OCI-LY3 (cell line): ENCODE data around the gene UGT2A3.
A peak's percentile ranks its signal among the peaks of the same experiment; 100 is the strongest.

Experiments used
- H2AFZ ChIP-seq: fragments of 200-600, 300-600 bp; shearing (Covaris generic); 2 replicates; pipeline ENCODE4 v1.6.0; 2014; ENCODE audit warnings: antibody characterized with exemption, low read depth, low read length
- H3K27ac ChIP-seq: fragments of 200-600, 300-600 bp; sonication (generic); 2 replicates; pipeline ENCODE4 v1.5.1; 2014; ENCODE audit warnings: mild to moderate bottlenecking, low read length, moderate library complexity, mixed read lengths
- H3K27me3 ChIP-seq: fragments of 200-600, 300-600 bp; sonication (generic); 2 replicates; pipeline ENCODE4 v1.6.1; 2014; ENCODE audit warnings: low read depth, low read length, mixed read lengths
- H3K36me3 ChIP-seq: fragments of 200-600, 300-600 bp; sonication (generic); replicated peaks from 2 replicates; pipeline ENCODE3; 2014; ENCODE audit warnings: low read depth, low read length, mixed read lengths
- H3K4me1 ChIP-seq: fragments of 300-600, 200-600 bp; sonication (generic); 2 replicates; pipeline ENCODE4 v1.6.1; 2014; ENCODE audit warnings: low read length, mixed read lengths
- H3K4me2 ChIP-seq: fragments of 200-600, 300-600 bp; sonication (generic); 2 replicates; pipeline ENCODE4 v1.6.1; 2014; ENCODE audit warnings: low read length, mixed read lengths
- H3K4me3 ChIP-seq: fragments of 300-600, 200-600 bp; sonication (generic); 2 replicates; pipeline ENCODE4 v1.5.1; 2014; ENCODE audit warnings: antibody characterized with exemption, mild to moderate bottlenecking, low read length, moderate library complexity
- H3K79me2 ChIP-seq: fragments of 300-600, 200-600 bp; shearing (Covaris generic); 2 replicates; pipeline ENCODE4 v1.6.1; 2014; ENCODE audit warnings: mild to moderate bottlenecking, low read length, mixed read lengths
- H3K9ac ChIP-seq: fragments of 300-600, 200-600 bp; shearing (Covaris generic); 2 replicates; pipeline ENCODE4 v1.6.0; 2014; ENCODE audit warnings: mild to moderate bottlenecking, low read length, moderate library complexity
- H3K9me3 ChIP-seq: fragments of 200-600, 300-600 bp; shearing (Covaris generic); 2 replicates; pipeline ENCODE4 v1.6.1; 2014; ENCODE audit warnings: low read length, mixed read lengths; ENCODE audit not compliant: insufficient read depth
- H4K20me1 ChIP-seq: fragments of 200-600, 300-600 bp; sonication (generic); 2 replicates; pipeline ENCODE4 v1.6.1; 2016; ENCODE audit warnings: low read length, mixed read lengths; ENCODE audit not compliant: insufficient read depth
- CTCF ChIP-seq: fragments of 200-600, 300-600 bp; sonication (generic); IDR thresholded peaks from 2 replicates; pipeline ENCODE4 v1.5.1; 2014; ENCODE audit warnings: antibody characterized with exemption, low read length, low read depth
- EZH2phosphoT487 ChIP-seq: fragments of 200-600 bp; shearing (Covaris generic); IDR thresholded peaks from 2 replicates; pipeline ENCODE4 v1.6.1; 2018; ENCODE audit warnings: antibody characterized with exemption, mixed run types, low read depth

UGT2A3 gene

GRCh38 chr4:68907245-68907644, 44.4 kb downstream of the UGT2A3 start:
- H3K4me3 ChIP-seq, result no peak overlapping the region
- TF ChIP-seq CTCF, result no peak
- no peak for TF ChIP-seq EZH2phosphoT487
- H3K9me3 ChIP-seq, result no peaks in the 10 kb centered on the region
- no peak overlapping the region for H3K27ac ChIP-seq
- no peak overlapping the region for H3K4me2 ChIP-seq
- H2AFZ ChIP-seq, result no peak overlapping the region
- H3K79me2 ChIP-seq, result no peaks in the 10 kb centered on the region
- H3K27me3 ChIP-seq, result no peaks in the 10 kb centered on the region
- no peak overlapping the region for H3K9ac ChIP-seq
- no peaks in the 10 kb centered on the region for H3K36me3 ChIP-seq
- no peaks in the 10 kb centered on the region for H4K20me1 ChIP-seq
- peaks cover 4% of the 10 kb centered on the region; the same call in 1 of the 2 replicates for H3K4me1 ChIP-seq

GRCh38 chr4:68906780-68907137, 44.8 kb downstream of the UGT2A3 start:
- TF ChIP-seq CTCF, result no peak
- TF ChIP-seq EZH2phosphoT487, result no peak
- Histone ChIP-seq H4K20me1 (no peaks in the 10 kb centered on the region), H3K27ac (no peak overlapping the region), H3K9me3 (no peaks in the 10 kb centered on the region), H2AFZ (no peak overlapping the region), H3K79me2 (no peaks in the 10 kb centered on the region), H3K4me2 (no peak overlapping the region), H3K36me3 (no peaks in the 10 kb centered on the region), H3K4me1 (peaks cover 4% of the 10 kb centered on the region; the same call in 1 of the 2 replicates), H3K27me3 (no peaks in the 10 kb centered on the region), H3K9ac (no peak overlapping the region), H3K4me3 (no peak overlapping the region)

- peak overlapping the region; percentile 64 for H2AFZ ChIP-seq
- no peak overlapping the region for H3K27ac ChIP-seq
- H3K27me3 ChIP-seq, result no peaks in the 10 kb centered on the region
- H3K4me1 ChIP-seq, result peaks cover 4% of the 10 kb centered on the region; the same call in 1 of the 2 replicates
- no peaks in the 10 kb centered on the region for H4K20me1 ChIP-seq
- no peaks in the 10 kb centered on the region for H3K36me3 ChIP-seq
- H3K4me2 ChIP-seq, result peak overlapping the region; percentile 74
- H3K4me3 ChIP-seq, result peak overlapping the region; percentile 29; the same call in 1 of the 2 replicates
- H3K9me3 ChIP-seq, result no peaks in the 10 kb centered on the region
- H3K9ac ChIP-seq, result no peak overlapping the region
- H3K79me2 ChIP-seq, result no peaks in the 10 kb centered on the region
- no peak for TF ChIP-seq EZH2phosphoT487
Measured at GRCh38 chr4:68905939-68906779, 45.4 kb downstream of the UGT2A3 start.

- TF ChIP-seq EZH2phosphoT487 (no peak), CTCF (no peak)
- no peaks in the 10 kb centered on the region for H4K20me1 ChIP-seq
- H3K4me1 ChIP-seq, result peaks cover 4% of the 10 kb centered on the region; the same call in 1 of the 2 replicates
- no peaks in the 10 kb centered on the region for H3K36me3 ChIP-seq
- no peaks in the 10 kb centered on the region for H3K79me2 ChIP-seq
- no peak overlapping the region for H3K9ac ChIP-seq
- no peaks in the 10 kb centered on the region for H3K9me3 ChIP-seq
- H3K4me3 ChIP-seq, result no peak overlapping the region
- H3K27ac ChIP-seq, result no peak overlapping the region
- H3K27me3 ChIP-seq, result no peaks in the 10 kb centered on the region
- 0 out of 2 replicates have a peak overlapping the region, but pooled peaks have one; percentile 86 for H2AFZ ChIP-seq
- H3K4me2 ChIP-seq, result peak overlapping the region; percentile 74
Measured at GRCh38 chr4:68905598-68905938, 46.0 kb downstream of the UGT2A3 start.
